ENCODE data around the gene DLGAP3. TPM values are rescaled to one million over a fixed set of nuclear protein-coding genes. Genes with fewer than 3 reads are reported as not detected.
A peak's percentile ranks its signal among the peaks of the same experiment; 100 is the strongest.

The DLGAP3 gene
- total and polyA plus RNA-seq, 2 of the 13 experiments (the other 11 are each of a cell fraction or from before 2014, with no cell fraction given), result 0.03 to 0.04 TPM

GRCh38 chr1:34825455-34826091 is 103.9 kb downstream of the DLGAP3 start (continued):
- TF ChIP-seq FOXC1 (CRISPR knock-in tag; IDR thresholded peaks at IDR 0.05; ENCODE audit: borderline replicate concordance) (no peak), RAD51 (IDR thresholded peaks at IDR 0.05; ENCODE audit: borderline replicate concordance) (no peak), ZEB1 (IDR thresholded peaks at IDR 0.05; ENCODE audit: insufficient replicate concordance, low read depth) (no peak), TEAD3 (CRISPR knock-in tag; optimal IDR thresholded peaks at IDR 0.05; ENCODE audit: borderline replicate concordance) (peak; percentile 33), GPN1 (CRISPR knock-in tag; IDR thresholded peaks at IDR 0.05; ENCODE audit: borderline replicate concordance) (no peak), ZNF607 (CRISPR knock-in tag; IDR thresholded peaks at IDR 0.05; ENCODE audit: borderline replicate concordance) (no peak), FUBP1 (CRISPR knock-in tag; IDR thresholded peaks at IDR 0.05; ENCODE audit: borderline replicate concordance) (no peak), XBP1 (CRISPR knock-in tag; IDR thresholded peaks at IDR 0.05) (no peak), UBTF (CRISPR knock-in tag; IDR thresholded peaks at IDR 0.05) (peak; percentile 63), MIER3 (CRISPR knock-in tag; IDR thresholded peaks at IDR 0.05; ENCODE audit: borderline replicate concordance) (no peak), EHMT2 (IDR thresholded peaks at IDR 0.05; ENCODE audit: borderline replicate concordance, low read depth, low read length) (no peak), RNF219 (CRISPR knock-in tag; IDR thresholded peaks at IDR 0.05) (no peak), ZNF740 (CRISPR knock-in tag; IDR thresholded peaks at IDR 0.05) (no peak), ZNF232 (CRISPR knock-in tag; IDR thresholded peaks at IDR 0.05; ENCODE audit: borderline replicate concordance) (no peak), TBX2 (CRISPR knock-in tag; IDR thresholded peaks at IDR 0.05; ENCODE audit: borderline replicate concordance) (peak; percentile 84; the same call in 1 of the 2 replicates), NCOA5 (CRISPR knock-in tag; IDR thresholded peaks at IDR 0.05) (no peak), ZNF33A (CRISPR knock-in tag; IDR thresholded peaks at IDR 0.05; ENCODE audit: borderline replicate concordance) (no peak), MXD4 (CRISPR knock-in tag; IDR thresholded peaks at IDR 0.05) (peak; percentile 51; the same call in 1 of the 2 replicates)

Data from HepG2 (cell line).